HEK293 (cell line): ENCODE results near the gene CYP27A1.

Experiments used
- CTCF ChIA-PET: fragments of 350-600 bp; formaldehyde crosslinking; extraction: SDS; loops from one replicate; lab custom pipeline; 2021; ENCODE audit warnings: antibody characterized with exemption; lab: Yijun Ruan, JAX
- POLR2A ChIA-PET: fragments of 300-600 bp; formaldehyde crosslinking; extraction: SDS; loops from one replicate; lab custom pipeline; 2020; ENCODE audit warnings: antibody characterized with exemption, inconsistent platforms; lab: Yijun Ruan, JAX
- H3K27ac ChIP-seq: fragments of 200-500 bp; sonication (Bioruptor generic); 2 replicates; pipeline ENCODE4 v1.5.1; 2014; ENCODE audit warnings: low read depth, low read length, control low read depth, inconsistent platforms; ENCODE audit errors: extremely low read depth
- H3K36me3 ChIP-seq, 2 experiments: fragments of 200-500 bp in 1 of 2; sonication (Bioruptor generic) in 1 of 2; 1 replicate in 1 of 2; 2 replicates in 1 of 2; pipeline ENCODE4 v1.5.1; 2014 to 2017; ENCODE audit warnings: inconsistent platforms in 2 of 2, low read length in 2 of 2; ENCODE audit not compliant: control insufficient read depth in 2 of 2, insufficient read depth in 1 of 2
- H3K4me1 ChIP-seq: fragments of 200-500 bp; sonication (Bioruptor generic); 2 replicates; pipeline ENCODE4 v1.5.1; 2014; ENCODE audit warnings: mild to moderate bottlenecking, low read length, inconsistent platforms; ENCODE audit not compliant: control insufficient read depth, insufficient read depth
- H3K4me3 ChIP-seq: 2 replicates; pipeline ENCODE4 v1.5.1; 2011; ENCODE audit warnings: low read depth, mild to moderate bottlenecking, control low read depth, low read length, moderate library complexity
- H3K9me3 ChIP-seq: fragments of 200-500 bp; sonication (Bioruptor generic); 2 replicates; pipeline ENCODE4 v1.5.1; 2014; ENCODE audit warnings: low read depth, low read length, inconsistent platforms; ENCODE audit not compliant: control insufficient read depth, insufficient read depth
- CTCF ChIP-seq: fragments of 450-650 bp; formaldehyde crosslinking; IDR thresholded peaks from 2 replicates; pipeline ENCODE4 v1.5.1; 2016; ENCODE audit warnings: missing biosample characterization, missing genetic modification characterization
- GLI2 ChIP-seq: fragments of 450-650 bp; formaldehyde crosslinking; IDR thresholded peaks from 2 replicates; pipeline ENCODE4; 2017; ENCODE audit warnings: missing biosample characterization, missing genetic modification characterization, low read depth, borderline replicate concordance
- MEIS1 ChIP-seq: sonication (generic); formaldehyde crosslinking; IDR thresholded peaks from 2 replicates; pipeline ENCODE4 v1.8.1; 2022; ENCODE audit warnings: missing genetic modification reagents, mild to moderate bottlenecking, borderline replicate concordance
- OSR2 ChIP-seq: fragments of 450-650 bp; formaldehyde crosslinking; IDR thresholded peaks from 2 replicates; pipeline ENCODE4 v1.5.1; 2016; ENCODE audit warnings: missing biosample characterization, missing genetic modification characterization
- PRDM4 ChIP-seq: fragments of 450-650 bp; formaldehyde crosslinking; IDR thresholded peaks from 2 replicates; pipeline ENCODE4 v1.5.1; 2017; ENCODE audit warnings: missing biosample characterization, missing genetic modification characterization
- SP3 ChIP-seq: fragments of 450-650 bp; formaldehyde crosslinking; IDR thresholded peaks from 2 replicates; pipeline ENCODE4 v1.5.1; 2016; ENCODE audit warnings: missing biosample characterization, missing genetic modification characterization
- WT1 ChIP-seq: fragments of 450-650 bp; formaldehyde crosslinking; IDR thresholded peaks from 2 replicates; pipeline ENCODE4 v1.5.1; 2016; ENCODE audit warnings: missing biosample characterization, missing genetic modification characterization
- ZBTB11 ChIP-seq: fragments of 450-650 bp; formaldehyde crosslinking; conservative IDR thresholded peaks from 2 replicates; pipeline ENCODE4 v1.5.1; 2016; ENCODE audit warnings: low read depth, missing biosample characterization, missing genetic modification characterization
- ZBTB7A ChIP-seq: fragments of 450-650 bp; formaldehyde crosslinking; IDR thresholded peaks from 2 replicates; pipeline ENCODE4 v1.5.1; 2016; ENCODE audit warnings: low read depth, missing biosample characterization, missing genetic modification characterization
- ZBTB8A ChIP-seq: fragments of 450-650 bp; formaldehyde crosslinking; IDR thresholded peaks from 2 replicates; pipeline ENCODE4 v1.5.1; 2016; ENCODE audit warnings: missing biosample characterization, missing genetic modification characterization
- ZNF132 ChIP-seq: fragments of 450-650 bp; formaldehyde crosslinking; IDR thresholded peaks from 2 replicates; pipeline ENCODE4 v1.5.1; 2017; ENCODE audit warnings: missing biosample characterization, missing genetic modification characterization, borderline replicate concordance
- ZNF274 ChIP-seq, 2 experiments: fragments of 200-500 bp in 1 of 2; fragments of 450-650 bp in 1 of 2; sonication (Bioruptor generic) in 1 of 2; formaldehyde crosslinking in 1 of 2; IDR thresholded peaks; 2 replicates each; pipeline versions ENCODE4 v1.5.1 to v1.6.1; 2014 to 2016; ENCODE audit warnings: borderline replicate concordance in 1 of 2, inconsistent platforms in 1 of 2, low read length in 1 of 2, missing biosample characterization in 1 of 2, missing genetic modification characterization in 1 of 2
- ZNF37A ChIP-seq: fragments of 450-650 bp; IDR thresholded peaks from 2 replicates; pipeline ENCODE4 v1.5.1; 2018; ENCODE audit warnings: missing biosample characterization, missing genetic modification characterization
- ZNF488 ChIP-seq: fragments of 450-650 bp; formaldehyde crosslinking; IDR thresholded peaks from 2 replicates; pipeline ENCODE4 v1.5.1; 2016; ENCODE audit warnings: missing biosample characterization, missing genetic modification characterization
- ZNF530 ChIP-seq: fragments of 450-650 bp; formaldehyde crosslinking; IDR thresholded peaks from 2 replicates; pipeline ENCODE4 v1.5.1; 2016; ENCODE audit warnings: low read depth, missing biosample characterization, missing genetic modification characterization
- ZNF571 ChIP-seq: fragments of 450-650 bp; formaldehyde crosslinking; IDR thresholded peaks from 2 replicates; pipeline ENCODE4 v1.5.0; 2017; ENCODE audit warnings: missing biosample characterization, missing genetic modification characterization
- ZNF654 ChIP-seq: fragments of 450-650 bp; formaldehyde crosslinking; IDR thresholded peaks from 2 replicates; pipeline ENCODE4 v1.5.1; 2016; ENCODE audit warnings: low read depth, missing biosample characterization, missing genetic modification characterization
- ZNF692 ChIP-seq: fragments of 450-650 bp; formaldehyde crosslinking; IDR thresholded peaks from 2 replicates; pipeline ENCODE4 v1.5.1; 2016; ENCODE audit warnings: missing biosample characterization, missing genetic modification characterization
- ZNF701 ChIP-seq: fragments of 450-650 bp; formaldehyde crosslinking; IDR thresholded peaks from 2 replicates; pipeline ENCODE4 v1.5.1; 2016; ENCODE audit warnings: missing biosample characterization, missing genetic modification characterization
- ZNF768 ChIP-seq: fragments of 450-650 bp; formaldehyde crosslinking; IDR thresholded peaks from 2 replicates; pipeline ENCODE4 v1.5.1; 2018; ENCODE audit warnings: missing biosample characterization, mild to moderate bottlenecking, missing genetic modification characterization

CYP27A1 gene

GRCh38 chr2:218755567-218756404 lies 26.2 kb upstream of the CYP27A1 start (continued):
- no peak for TF ChIP-seq WT1 (tag by site-specific recombination)
- no peak for TF ChIP-seq SP3 (tag by site-specific recombination)
- no peak for TF ChIP-seq ZBTB7A (tag by site-specific recombination)
- no peak for TF ChIP-seq ZNF274 (IDR thresholded peaks at IDR 0.05; ENCODE audit: low read length)
- no peak for TF ChIP-seq ZNF274 (tag by site-specific recombination; IDR thresholded peaks at IDR 0.05; ENCODE audit: borderline replicate concordance)
- no peak for TF ChIP-seq ZNF654 (tag by site-specific recombination)
- no peak for TF ChIP-seq OSR2 (tag by site-specific recombination)
- TF ChIP-seq ZNF692 (tag by site-specific recombination): no peak
- TF ChIP-seq ZNF488 (tag by site-specific recombination): no peak
- TF ChIP-seq, all 188 proteins: peak for 0

GRCh38 chr2:218756599-218757377 lies 25.2 kb upstream of the CYP27A1 start:
- Histone ChIP-seq H3K36me3 (peaks cover 23 to 62% of the 10 kb centered on the region in 2 experiments), H3K9me3 (no peaks in the 10 kb centered on the region), H3K4me1 (no peaks in the 10 kb centered on the region), H3K27ac (no peak overlapping the region), H3K4me3 (no peak overlapping the region)
- ChIA-PET CTCF (interaction anchor here (1.1 to 1.3 kb wide), 2 partner anchors 91 kb away, joined by 3 to 4 read pairs; no protein-coding TSS in a partner anchor), POLR2A (no interaction called here)
- TF ChIP-seq CTCF (tag by site-specific recombination): 0 out of 2 replicates have a peak, but pooled peaks have one; percentile 27
- TF ChIP-seq ZNF701 (tag by site-specific recombination): no peak

GRCh38 chr2:218761795-218762194 lies 20.2 kb upstream of the CYP27A1 start:
- ChIA-PET POLR2A (no interaction called here), CTCF (interaction anchor here (0.6 kb wide), 1 partner anchor 32 kb away, joined by 3 read pairs; no protein-coding TSS in a partner anchor)
- Histone ChIP-seq H3K4me3 (no peak overlapping the region), H3K27ac (no peak overlapping the region), H3K36me3 (peaks cover 0 to 13% of the 10 kb centered on the region in 2 experiments; a peak in 2 of 3 replicates), H3K9me3 (no peaks in the 10 kb centered on the region), H3K4me1 (no peaks in the 10 kb centered on the region)
- TF ChIP-seq ZBTB8A (tag by site-specific recombination) (no peak), ZNF571 (tag by site-specific recombination) (no peak), ZNF37A (tag by site-specific recombination) (no peak), MEIS1 (CRISPR knock-in tag) (no peak), ZNF132 (tag by site-specific recombination) (no peak), GLI2 (tag by site-specific recombination) (no peak), ZNF530 (tag by site-specific recombination) (no peak), PRDM4 (tag by site-specific recombination) (no peak), ZBTB11 (no peak), ZNF768 (tag by site-specific recombination) (no peak)
